HK-2 (cell line): ENCODE results near the gene CST7.
"Not testable (repeated sequence)": the region's sequence is repeated elsewhere in the genome, so short reads cannot be mapped to it uniquely, and the experiment has no call there.

ENCODE experiments used
- DNase-seq: peaks from one replicate; pipeline ENCODE4 v3.0.0-alpha.2; 2018; ENCODE audit not compliant: unreplicated experiment

The CST7 gene

DNA sequence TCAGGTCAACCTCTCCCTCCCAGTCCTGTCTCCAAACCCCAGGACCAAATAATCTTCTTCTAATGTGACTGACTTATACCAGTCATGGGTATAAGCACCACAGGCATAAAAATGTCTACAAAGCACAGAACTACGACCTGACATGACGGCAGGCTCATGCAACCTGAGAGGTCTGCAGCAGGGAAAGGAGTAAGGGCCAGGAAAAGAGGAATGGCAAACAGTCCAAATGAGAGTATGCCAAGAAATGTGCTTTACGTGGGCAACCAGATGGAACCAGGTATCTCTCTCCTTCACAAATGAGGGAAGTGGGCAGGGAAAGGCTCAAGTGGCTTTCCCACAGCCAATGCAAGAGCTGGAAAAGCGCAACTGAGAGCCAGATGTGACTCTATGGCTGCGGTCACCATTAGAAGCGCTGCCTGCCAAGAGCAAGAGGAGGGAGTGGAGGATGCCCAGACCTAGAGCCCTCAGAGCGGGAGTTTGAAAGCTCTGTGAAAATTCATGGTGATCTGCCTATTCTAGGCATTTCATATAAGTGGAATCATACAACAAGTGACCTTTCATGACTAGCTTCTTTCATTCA lies 37.5 kb downstream of the CST7 start:
- no peak for DNase-seq

DNA sequence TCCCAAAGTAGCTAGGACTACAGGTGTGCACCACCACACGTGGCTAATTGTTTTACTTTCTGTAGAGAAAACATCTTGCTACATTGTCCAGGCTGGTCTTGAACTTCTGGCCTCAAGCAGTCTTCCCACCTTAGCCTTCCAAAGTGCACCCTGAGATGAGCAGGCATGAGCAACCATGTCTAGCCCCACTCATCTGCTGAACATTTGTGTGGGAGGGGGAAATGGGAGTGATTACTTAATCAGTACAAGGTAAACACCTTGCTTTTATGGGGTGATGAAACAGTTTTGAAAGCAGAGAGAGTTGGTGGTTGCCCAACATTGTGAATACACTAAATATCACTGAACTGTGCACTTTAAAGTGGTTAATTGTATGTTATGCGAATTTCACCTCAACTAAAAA lies 38.2 kb downstream of the CST7 start:
- DNase-seq = no peak

DNA sequence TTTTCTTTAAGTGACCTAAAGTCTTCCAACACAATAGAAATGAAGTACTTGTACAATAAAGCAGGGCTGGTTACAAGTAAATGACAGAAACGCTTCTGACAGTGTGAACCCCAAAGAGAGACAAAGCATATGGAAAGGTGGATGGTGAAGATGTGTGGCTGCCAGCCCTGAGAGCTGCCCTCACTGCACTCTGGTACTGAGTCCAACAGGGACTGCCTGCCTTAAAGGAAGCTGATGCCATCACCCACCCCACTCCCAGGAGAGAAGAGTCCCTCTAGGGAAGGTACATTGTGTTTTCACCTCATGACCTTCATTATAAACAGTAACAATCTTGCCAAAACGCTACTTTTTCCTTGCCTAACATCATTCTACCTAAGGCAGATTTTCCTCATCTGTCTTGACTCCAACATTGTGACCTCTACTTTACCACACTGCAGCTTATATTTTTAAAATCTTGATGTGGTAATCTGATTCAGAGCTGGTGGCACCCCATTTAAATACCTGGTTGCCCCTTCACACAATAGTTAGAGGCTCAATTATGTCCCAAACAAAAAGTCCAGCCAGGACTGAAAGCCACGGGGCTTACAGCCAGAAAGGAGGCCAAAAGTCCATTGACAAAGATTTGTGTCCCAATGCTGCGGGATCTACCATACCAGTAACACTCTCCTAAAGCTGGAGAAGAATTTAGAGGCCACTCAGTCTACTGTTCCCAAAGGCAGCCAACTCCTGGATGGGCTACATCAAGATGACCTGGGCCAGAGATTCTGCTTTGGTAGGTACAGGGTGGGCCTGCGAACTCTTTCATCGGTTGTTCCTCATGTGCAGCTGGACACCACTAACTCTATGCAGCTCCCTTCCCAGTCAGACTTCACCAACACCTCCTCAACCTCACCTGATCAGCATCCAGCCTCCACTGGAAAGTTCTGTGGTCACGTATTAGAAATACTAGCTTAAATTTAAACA lies 39.1 kb downstream of the CST7 start:
- DNase-seq = no peak

DNA sequence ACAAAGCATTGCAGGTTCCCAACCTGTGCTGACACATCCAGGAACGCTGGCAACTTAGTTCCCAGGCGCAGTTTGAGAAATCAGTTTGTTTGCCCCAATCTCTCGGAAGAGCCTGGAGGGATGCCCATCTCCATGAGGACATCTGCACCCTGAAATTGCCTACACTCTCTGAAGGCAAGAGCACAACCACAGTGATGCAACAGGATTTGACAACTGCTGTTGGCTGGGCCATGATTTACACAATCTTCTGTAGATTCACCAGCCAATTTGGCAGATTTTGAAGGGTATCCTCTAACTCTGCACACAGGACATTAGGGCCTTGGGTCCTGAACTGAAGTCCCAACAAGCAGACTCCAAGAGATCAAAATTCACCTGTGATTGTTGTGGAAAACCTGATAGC lies 40.1 kb downstream of the CST7 start:
- no peak for DNase-seq

DNA sequence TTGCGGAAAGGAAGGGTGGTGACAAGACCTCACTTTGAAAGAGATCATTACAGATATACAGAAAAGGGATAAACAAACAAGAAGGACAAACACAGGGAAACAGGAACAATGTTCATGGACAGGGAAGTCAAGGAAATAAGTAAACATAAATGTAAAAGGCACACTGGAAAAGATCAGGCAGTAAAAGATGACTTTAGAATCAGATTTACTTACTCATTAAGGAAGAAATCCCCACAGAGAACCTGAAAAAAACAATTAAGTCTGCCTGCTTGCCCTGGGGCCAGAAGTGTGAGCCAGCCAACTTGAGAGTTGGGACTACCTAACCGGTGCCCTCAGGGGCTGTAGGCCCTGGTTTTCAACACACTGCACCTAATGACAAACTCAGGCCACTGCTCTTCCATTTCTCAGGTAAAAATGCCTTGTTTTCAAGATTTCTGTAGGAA lies 41.8 kb downstream of the CST7 start:
- no peak for DNase-seq

DNA sequence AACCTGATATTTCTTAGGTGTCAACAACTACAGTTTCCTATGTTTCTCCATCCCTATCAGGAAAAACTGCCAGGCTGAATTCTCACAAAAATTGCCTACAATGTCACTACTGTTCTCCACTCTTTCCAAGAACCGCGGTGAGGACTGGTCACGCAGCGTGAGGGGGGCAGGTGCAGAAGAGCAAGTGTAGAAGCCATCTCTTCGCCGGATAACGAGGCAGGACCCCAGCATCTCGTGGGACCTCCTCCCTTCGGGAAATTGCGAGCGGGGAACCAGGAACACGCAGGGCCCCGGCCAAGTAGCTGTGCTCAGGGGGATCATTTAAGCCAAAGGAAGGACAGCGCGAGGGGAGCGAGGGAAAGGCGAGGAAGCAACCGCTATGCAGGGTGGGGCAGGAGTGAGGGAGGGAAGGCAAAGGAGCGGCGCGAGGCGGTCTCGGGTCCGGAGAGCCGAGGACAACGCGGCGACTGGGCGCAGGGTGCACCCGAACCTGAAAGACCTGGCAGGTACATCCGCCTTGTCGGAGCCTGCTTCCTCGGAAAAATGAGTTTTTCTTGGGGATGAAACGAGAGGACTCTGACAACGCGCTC lies 42.9 kb downstream of the CST7 start:
- no peak for DNase-seq

DNA sequence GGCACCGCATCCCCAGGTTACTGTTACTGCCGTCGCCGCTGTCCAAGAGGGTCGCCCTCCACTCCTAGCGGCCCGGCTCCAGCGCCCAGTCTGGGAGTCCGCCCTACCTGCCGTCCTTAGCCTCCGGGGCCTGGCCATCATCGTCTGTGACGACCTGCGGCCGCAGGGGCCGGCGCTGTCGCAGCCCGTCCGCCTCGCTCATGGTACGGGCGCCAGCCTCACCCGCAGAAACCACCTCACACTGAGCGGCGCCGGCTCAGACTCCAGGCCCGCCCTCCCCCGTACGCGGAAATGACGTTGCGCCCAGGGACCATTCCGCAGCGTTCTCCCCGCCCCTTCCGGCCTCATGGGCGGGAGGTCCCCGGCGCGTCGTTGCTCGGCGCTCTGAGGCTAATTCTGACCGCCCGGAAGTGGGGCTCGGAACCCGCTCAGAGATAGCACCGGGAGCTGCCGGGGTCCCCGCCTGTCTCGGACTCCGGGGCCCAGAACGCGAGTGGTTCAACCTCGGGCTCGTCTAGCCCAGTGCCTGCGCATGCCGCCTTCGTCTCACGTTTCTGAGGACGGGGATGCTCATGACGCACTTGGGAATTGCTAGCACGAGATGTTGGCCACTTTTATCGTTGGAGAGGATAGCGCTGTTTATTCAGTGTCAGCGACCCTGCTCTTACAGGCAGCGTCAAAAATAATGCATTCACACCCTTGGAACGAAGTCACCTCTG lies 43.6 kb downstream of the CST7 start, which contains the start of gene APMAP:
TSS of gene APMAP (minus strand) at position 265 of the 719 bp plus-strand sequence. CDS start at position 202, 63 bp downstream.
- DNase-seq = peak; percentile 97

DNA sequence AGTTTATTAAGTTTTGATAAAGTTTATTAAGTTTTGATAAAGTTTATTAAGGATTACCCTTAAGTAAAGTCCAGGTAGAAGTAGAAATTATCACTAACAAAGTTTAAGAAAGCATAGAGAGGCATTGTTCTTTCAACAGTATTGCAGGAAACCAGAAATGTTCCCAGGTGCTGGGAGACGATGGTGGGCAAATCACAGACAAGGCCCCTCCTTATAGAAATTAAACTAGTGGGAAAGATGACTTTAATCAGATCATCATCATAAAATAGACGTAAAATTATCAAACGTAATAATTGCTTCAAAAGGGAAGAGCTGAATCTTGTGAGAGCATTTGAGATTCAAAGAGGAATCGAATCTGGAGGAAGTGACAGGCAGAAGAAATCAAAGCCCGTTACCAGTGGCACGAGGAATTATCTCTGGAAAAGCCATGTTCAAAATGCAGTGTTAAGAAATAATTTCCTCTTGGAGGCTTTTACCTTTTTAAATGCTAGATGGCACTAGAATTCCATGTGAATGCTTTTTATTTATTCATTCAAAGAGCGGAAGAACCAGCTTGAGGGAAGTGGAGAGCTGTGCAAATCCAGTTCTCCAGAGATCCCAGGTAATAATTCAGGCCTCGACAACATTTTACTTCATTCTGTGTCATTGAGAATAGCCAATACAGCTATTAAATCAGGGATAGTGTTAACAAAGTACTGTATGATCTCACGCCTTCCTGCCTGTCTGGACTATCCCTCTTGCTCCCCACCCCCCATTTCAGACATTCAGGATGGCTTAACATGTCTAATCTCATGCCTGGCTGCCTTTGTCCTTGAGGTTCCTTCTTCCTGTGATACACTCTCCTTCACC lies 44.5 kb downstream of the CST7 start:
- DNase-seq = peak; percentile 24

DNA sequence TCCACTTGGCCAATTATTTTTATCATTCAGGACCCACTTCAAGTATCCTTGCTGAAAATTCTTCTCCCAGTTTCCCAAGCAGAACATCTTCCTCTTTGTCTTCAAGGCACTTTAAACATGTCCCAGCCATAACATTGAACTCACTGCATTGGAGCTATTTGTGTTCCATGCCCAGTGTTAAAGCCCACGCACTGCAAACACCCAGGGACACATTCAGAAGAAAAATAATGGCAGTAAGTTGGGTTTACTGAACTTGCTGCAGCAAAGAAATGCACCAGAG lies 45.1 kb downstream of the CST7 start:
- no peak for DNase-seq

DNA sequence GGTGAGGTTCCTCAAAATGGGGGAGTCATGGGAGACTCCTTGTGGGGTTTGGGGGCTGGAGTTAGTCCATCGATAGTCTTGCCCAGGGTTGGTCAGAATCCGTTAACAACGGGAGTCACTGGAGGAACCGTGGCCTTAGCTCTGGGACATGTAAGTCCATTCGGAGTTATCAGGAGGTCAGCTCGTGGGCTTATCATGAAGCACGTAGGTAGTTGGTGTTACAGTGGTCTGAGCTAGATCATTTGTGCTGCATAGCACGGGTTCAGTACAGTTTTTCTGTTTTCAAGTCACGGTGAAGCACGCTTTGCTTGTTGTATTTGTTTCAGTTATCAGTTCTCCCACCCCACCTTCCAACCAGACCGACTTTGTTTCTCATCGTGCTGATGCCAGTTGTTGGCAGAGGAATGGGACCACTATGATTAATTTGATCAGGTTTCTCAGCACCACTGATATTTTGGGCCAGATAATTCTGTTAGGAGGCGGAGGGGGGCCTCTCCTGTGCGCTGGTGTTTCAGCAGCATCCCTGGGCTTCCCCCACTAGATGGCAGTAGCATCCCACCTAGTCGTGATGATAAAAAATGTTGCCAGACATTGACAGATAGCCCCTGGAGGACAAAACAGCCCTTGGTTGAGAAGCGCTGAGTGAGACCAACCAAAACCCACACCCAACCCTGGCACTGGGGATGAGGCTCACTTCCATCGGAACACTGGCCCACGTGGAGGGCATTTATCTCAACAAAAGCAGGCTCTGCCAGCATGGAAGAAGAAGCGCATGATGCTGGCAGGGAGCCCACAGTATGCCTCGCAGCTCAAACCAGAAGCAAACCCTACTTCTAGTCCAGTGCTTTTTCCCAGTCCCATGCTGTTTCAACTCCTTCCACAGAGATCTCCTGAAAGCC lies 45.6 kb downstream of the CST7 start:
- DNase-seq = peak; percentile 80

DNA sequence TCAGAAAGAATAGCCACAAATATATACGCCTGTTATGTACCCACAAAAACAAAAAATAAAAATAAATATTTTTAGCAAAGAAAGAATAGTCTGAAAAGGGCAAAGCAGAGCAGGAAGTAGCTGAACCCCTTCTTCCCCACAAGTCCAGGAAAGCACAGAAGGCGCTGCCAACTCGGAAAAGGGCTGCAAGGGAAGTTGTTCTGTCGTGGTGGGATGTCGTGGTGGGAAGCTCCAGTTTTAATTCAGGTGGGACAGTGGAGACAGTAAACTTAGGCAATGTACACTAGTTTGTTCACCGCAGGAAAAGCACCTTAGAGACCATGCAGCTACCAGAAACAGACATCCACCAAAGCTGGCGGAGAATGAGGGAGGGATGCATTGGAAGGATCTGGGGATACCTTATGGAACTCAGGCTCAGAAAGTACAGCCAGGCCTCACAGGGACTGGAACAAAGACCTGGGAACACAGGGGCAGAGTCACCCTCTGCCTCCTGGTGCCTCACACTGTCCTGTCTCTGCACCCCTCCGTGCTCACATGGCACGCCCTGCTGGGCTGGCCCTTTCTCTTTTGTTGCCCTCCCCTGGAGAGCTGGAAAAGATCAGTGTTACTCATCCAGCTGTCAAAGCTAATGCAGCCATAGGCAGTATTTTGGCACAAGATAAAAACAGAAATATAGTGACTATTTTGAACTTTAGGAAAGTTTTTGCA lies 46.8 kb downstream of the CST7 start:
- no peak for DNase-seq

DNA sequence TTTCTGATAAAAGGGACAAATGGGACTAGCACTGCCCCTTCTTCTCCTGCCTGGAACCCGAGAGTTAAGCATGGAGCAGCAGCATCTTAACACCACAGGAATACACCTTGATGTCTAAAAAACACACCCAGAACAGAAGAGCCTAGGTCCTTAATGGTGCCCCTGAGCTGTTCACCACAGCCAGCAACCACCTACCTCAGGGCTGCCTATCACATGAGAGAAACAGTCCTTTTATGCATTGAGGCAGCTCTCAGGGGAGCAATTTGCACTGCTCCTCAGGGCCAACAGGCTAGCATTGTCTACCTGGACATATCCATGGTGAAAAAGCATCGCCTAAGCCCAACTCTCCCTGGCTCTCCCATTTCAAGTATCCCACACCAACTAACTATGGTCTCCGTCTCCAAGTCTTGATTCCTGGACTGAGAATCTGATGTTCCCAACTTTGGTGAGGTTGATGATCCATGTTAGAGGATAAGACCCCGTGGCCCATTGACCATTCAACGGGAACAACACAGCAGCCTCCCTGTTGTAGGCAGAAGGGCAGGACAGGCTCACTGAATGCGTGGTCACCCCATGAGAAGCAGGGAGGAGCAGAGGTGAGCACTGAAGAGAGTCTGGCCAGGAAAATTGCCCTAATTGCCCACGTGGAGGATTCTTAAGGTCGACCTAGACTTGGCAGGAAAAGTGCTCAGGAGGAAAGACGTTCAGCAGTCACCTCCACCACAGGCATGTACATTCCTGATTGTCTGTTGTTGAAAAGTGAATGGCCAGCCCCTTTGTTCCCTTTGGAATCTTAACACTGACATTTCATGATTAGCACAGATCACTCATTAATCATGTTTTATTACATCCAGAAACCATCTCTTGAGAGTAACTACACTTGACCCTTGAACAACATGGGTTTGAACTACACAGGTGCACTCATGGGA lies 47.6 kb downstream of the CST7 start:
- no peak for DNase-seq

DNA sequence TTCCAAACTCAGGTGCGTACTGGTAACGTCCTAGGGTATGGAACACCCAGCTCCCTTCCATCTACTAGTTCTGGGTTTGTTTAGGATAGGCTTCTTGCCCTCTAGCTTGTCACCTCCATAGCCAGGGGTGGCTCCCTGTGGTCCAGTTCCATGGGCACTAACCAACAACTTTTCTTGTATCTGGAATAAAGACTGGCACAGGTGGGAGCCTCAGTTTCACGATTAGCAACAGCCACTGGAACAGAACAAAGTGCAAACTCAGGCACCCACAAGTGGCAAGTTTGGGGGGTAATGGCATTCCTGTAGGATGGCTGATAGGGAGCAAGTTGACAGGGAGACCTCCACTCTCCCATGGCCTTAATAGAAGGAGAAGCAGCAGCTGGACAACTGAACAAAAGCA lies 49.1 kb downstream of the CST7 start:
- DNase-seq = no peak

DNA sequence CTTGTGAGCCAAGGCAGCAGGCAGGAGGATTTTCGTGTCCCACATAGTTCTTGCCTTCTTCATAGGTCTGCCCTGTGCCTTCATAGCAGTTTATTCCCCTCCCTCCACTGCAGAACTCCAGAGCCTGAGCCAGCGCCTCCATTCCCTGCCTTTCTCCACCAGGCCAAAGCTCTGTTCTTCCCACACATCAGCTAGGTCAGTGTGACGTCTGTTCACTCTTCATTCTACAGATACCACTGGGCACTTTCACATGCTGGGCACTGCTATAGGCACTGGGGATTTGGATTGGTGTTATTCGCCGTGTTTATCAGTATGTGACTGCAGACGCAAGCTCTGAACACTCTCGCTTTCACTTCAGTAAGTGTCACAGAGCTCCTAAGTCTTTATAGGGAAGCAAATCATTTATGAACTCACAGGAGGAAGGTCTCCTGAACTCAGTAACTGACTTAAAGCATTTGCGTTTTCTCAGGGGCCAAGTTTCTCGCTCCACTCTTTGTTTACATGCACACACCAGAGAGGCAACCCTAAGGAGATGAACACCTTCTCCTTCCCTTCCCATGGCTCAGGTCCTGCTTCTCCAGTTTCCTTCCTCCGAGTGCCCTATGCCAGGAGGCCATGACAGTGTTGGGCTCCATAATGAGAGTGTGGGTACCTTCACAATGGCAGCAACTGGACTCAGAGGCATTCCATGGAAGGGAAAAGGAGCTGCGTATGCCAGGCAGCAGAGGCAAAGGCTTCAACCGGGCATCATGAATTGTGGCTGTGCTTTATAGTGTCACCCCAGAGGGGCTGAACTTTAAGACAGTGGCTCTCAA lies 49.8 kb downstream of the CST7 start:
- no peak for DNase-seq

DNA sequence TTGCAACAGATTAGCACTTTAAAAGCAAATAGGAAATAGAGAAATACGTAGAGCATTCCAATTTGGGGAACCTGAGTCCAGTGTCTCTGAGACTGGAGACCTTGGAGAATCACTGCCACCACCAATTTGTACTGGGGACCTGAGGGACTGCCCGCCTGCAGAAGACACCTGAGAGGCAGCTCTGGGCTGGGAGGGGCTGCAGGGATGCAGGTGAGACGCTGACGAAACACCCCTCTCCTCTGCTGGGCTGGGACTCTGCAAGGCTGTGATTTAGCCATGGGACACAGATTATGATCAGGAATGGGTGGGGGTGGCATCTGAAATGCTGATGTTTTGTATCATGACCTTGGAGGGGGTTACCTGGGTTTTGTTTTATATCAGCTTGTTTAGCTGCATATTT lies 50.5 kb downstream of the CST7 start:
- no peak for DNase-seq

DNA sequence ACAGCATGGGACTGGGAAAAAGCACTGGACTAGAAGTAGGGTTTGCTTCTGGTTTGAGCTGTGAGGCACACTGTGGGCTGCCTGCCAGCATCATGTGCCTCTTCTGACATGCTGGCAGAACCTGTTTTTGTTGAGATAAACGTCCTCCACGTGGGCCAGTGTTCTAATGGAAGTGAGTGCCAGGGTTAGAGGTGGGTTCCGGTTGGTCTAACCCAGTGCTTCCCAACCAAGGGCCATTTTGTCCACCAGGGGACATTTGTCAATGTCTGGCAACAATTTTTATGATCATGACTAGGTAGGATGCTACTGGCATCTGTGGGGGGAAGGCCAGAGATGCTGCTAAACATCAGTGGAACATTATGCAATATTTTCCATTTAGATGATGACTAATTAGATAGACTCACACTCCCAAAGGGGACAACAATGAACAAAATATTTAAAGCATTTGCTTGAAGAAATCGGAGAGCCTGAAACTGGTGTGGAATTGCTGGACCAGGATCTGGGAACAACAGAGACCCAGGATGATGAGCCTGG lies 51.3 kb downstream of the CST7 start:
- no peak for DNase-seq

DNA sequence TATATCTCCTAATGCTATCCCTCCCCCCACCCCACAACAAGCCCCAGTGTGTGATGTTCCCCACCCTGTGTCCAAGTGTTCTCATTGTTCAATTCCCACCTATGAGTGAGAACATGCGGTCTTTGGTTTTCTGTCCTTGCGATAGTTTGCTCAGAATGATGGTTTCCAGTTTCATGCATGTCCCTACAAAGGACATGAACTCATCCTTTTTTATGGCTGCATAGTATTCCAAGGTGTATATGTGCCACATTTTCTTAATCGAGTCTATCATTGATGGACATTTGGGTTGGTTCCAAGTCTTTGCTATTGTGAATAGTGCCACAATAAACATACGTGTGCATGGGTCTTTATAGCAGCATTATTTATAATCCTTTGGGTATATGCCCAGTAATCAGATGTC lies 52.3 kb downstream of the CST7 start:
- DNase-seq = not testable (repeated sequence)
